GM12864 (cell line): ENCODE results near the gene TBC1D22A.

Experiments
- DNase-seq: peaks from one replicate; pipeline ENCODE4 v3.0.0-alpha.2; 2011; ENCODE audit warnings: low read depth
- H3K4me3 ChIP-seq: 2 replicates; pipeline ENCODE4 v1.5.1; 2011; ENCODE audit warnings: mild to moderate bottlenecking, low read depth, low read length, control low read depth
- CTCF ChIP-seq: IDR thresholded peaks from 2 replicates; pipeline ENCODE4 v1.5.1; 2011; ENCODE audit warnings: low read depth, mild to moderate bottlenecking, moderate library complexity, low read length, control low read depth, inconsistent platforms; ENCODE audit errors: missing control alignments

The TBC1D22A gene

GRCh38 chr22:47200273-47201051, 438.0 kb downstream of the TBC1D22A start:
- no peak for TF ChIP-seq CTCF
- no peak for DNase-seq
- no peak overlapping the region for H3K4me3 ChIP-seq

GRCh38 chr22:47201186-47201995, 438.9 kb downstream of the TBC1D22A start:
- no peak for DNase-seq
- TF ChIP-seq CTCF = no peak
- no peak overlapping the region for H3K4me3 ChIP-seq

- H3K4me3 ChIP-seq = no peak overlapping the region
- TF ChIP-seq CTCF = no peak
- no peak for DNase-seq
Measured at GRCh38 chr22:47201996-47202818, 439.8 kb downstream of the TBC1D22A start.

- H3K4me3 ChIP-seq = no peak overlapping the region
- TF ChIP-seq CTCF = no peak
- no peak for DNase-seq
Measured at GRCh38 chr22:47202819-47203553, 440.5 kb downstream of the TBC1D22A start.

DNA sequence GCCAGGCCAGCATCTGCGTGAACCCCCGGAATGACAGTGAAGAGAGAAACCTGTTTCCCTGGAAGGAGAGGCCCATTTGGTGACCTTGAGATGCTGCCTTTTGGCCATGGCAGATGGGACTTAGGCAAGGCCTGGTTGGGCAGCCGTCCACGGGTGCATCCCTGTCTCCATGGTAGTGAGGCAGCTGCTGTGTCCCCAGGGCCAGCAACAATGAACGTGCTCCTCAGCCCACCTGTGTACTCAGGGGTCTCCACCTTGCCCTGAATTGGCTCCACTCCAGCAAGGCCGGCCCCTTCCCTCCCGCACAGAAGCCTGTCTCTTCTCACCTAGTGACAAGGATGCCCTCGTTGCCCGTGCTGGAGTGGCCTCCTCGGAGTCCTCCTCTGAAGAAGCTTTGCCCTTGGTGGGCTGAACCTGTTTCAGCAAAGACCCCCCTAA, 441.1 kb downstream of the TBC1D22A start:
- no peak for TF ChIP-seq CTCF
- DNase-seq = no peak
- no peak overlapping the region for H3K4me3 ChIP-seq
